WTC11 (cell line): ENCODE data around the gene LAPTM5. TPM values are rescaled to one million over a fixed set of nuclear protein-coding genes. Genes with fewer than 3 reads are reported as not detected.
"Not testable (repeated sequence)": the region's sequence is repeated elsewhere in the genome, so short reads cannot be mapped to it uniquely, and the experiment has no call there.

Experiments used
- ATAC-seq: fragments of 200-7000 bp; cut with Tn5 transposase; 2 replicates; pipeline ENCODE4 v1.10.0; 2021; ENCODE audit warnings: mild to moderate bottlenecking, moderate library complexity
- CTCF ChIA-PET: fragments of 300-600 bp; sonication (Branson Sonifier 250); formaldehyde crosslinking; loops from one replicate; lab custom pipeline; 2021; ENCODE audit warnings: antibody characterized with exemption; lab: Charles Lee
- POLR2A ChIA-PET: fragments of 350-600 bp; sonication (Branson Sonifier 250); formaldehyde crosslinking; loops from one replicate; lab custom pipeline; 2021; ENCODE audit warnings: antibody characterized with exemption; lab: Charles Lee
- DNase-seq: peaks from one replicate; pipeline ENCODE4 v3.0.0; 2021; ENCODE audit warnings: low spot score
- H3K27ac Mint-ChIP-seq: 2 replicates; pipeline ENCODE4 v1.8.0; 2021; ENCODE audit warnings: mixed read lengths
- H3K27me3 Mint-ChIP-seq: 2 replicates; pipeline ENCODE4 v1.8.0; 2021; ENCODE audit warnings: low read depth, mild to moderate bottlenecking, moderate library complexity, mixed read lengths
- H3K36me3 Mint-ChIP-seq: 2 replicates; pipeline ENCODE4 v1.8.0; 2021; ENCODE audit warnings: mixed read lengths
- H3K4me1 Mint-ChIP-seq: 2 replicates; pipeline ENCODE4 v1.8.0; 2022; ENCODE audit warnings: mixed read lengths
- H3K4me3 Mint-ChIP-seq: 2 replicates; pipeline ENCODE4 v1.8.0; 2021; ENCODE audit warnings: mild to moderate bottlenecking, moderate library complexity, mixed read lengths
- H3K9me3 Mint-ChIP-seq: 2 replicates; pipeline ENCODE4 v1.8.0; 2021; ENCODE audit warnings: mixed read lengths
- CREB1 ChIP-seq: sonication (generic); formaldehyde crosslinking; IDR thresholded peaks from 2 replicates; pipeline ENCODE4 v1.8.0; 2023; ENCODE audit warnings: mild to moderate bottlenecking, missing genetic modification reagents
- FOXP1 ChIP-seq: sonication (generic); formaldehyde crosslinking; IDR thresholded peaks from 2 replicates; pipeline ENCODE4 v1.8.0; 2022; ENCODE audit warnings: missing genetic modification reagents, mild to moderate bottlenecking, moderate library complexity, borderline replicate concordance
- HMGA2 ChIP-seq: fragments of 250-450 bp; sonication (Bioruptor Pico); IDR thresholded peaks from 2 replicates; pipeline ENCODE4 v1.4.0; 2021; ENCODE audit warnings: mild to moderate bottlenecking, moderate library complexity
- MXD4 ChIP-seq: fragments of 250-450 bp; sonication (Bioruptor Pico); IDR thresholded peaks from 2 replicates; pipeline ENCODE4 v1.8.0; 2021; ENCODE audit warnings: mild to moderate bottlenecking, moderate library complexity, borderline replicate concordance
- RORB ChIP-seq: fragments of 250-450 bp; sonication (Bioruptor Pico); IDR thresholded peaks from 2 replicates; pipeline ENCODE4 v1.9.0; 2021; ENCODE audit warnings: mild to moderate bottlenecking
- SMAD3 ChIP-seq: sonication (generic); formaldehyde crosslinking; IDR thresholded peaks from 2 replicates; pipeline ENCODE4 v1.8.0; 2022; ENCODE audit warnings: missing genetic modification reagents, mild to moderate bottlenecking, borderline replicate concordance
- SP1 ChIP-seq: sonication (generic); formaldehyde crosslinking; conservative IDR thresholded peaks from 2 replicates; pipeline ENCODE4 v1.8.1; 2022; ENCODE audit warnings: missing genetic modification reagents
- TCF7 ChIP-seq: sonication (generic); formaldehyde crosslinking; IDR thresholded peaks from 2 replicates; pipeline ENCODE4 v1.8.0; 2022; ENCODE audit warnings: mild to moderate bottlenecking, low read depth, missing genetic modification reagents, moderate library complexity
- TEAD1 ChIP-seq: sonication (generic); formaldehyde crosslinking; IDR thresholded peaks from 2 replicates; pipeline ENCODE4 v1.8.0; 2022; ENCODE audit warnings: mild to moderate bottlenecking, missing genetic modification reagents
- ZNF138 ChIP-seq: sonication (generic); formaldehyde crosslinking; conservative IDR thresholded peaks from 2 replicates; pipeline ENCODE4 v1.8.1; 2022; ENCODE audit warnings: mild to moderate bottlenecking, moderate library complexity, missing genetic modification reagents
- total RNA-seq: library from RNA; stranded (reverse); gene quantifications from 3 replicates; pipeline ENCODE4 v1.2.3, GENCODE V29; 2021
- TF ChIP-seq, protein P1 (sequence below): sonication (generic); formaldehyde crosslinking; IDR thresholded peaks from 2 replicates; pipeline ENCODE4 v1.8.0; 2022; ENCODE audit warnings: mild to moderate bottlenecking, missing genetic modification reagents
- TF ChIP-seq, protein P2 (sequence below): fragments of 250-450 bp; sonication (Bioruptor Pico); IDR thresholded peaks from 2 replicates; pipeline ENCODE4 v2.1.2; 2022; ENCODE audit warnings: mild to moderate bottlenecking, moderate library complexity
- TF ChIP-seq, protein P3 (sequence below): sonication (generic); formaldehyde crosslinking; IDR thresholded peaks from 2 replicates; pipeline ENCODE4 v1.8.0; 2023; ENCODE audit warnings: missing genetic modification reagents, mild to moderate bottlenecking, borderline replicate concordance

LAPTM5 gene
- total RNA-seq, 1 experiment from 2014 or later, result 1.3 TPM

DNA sequence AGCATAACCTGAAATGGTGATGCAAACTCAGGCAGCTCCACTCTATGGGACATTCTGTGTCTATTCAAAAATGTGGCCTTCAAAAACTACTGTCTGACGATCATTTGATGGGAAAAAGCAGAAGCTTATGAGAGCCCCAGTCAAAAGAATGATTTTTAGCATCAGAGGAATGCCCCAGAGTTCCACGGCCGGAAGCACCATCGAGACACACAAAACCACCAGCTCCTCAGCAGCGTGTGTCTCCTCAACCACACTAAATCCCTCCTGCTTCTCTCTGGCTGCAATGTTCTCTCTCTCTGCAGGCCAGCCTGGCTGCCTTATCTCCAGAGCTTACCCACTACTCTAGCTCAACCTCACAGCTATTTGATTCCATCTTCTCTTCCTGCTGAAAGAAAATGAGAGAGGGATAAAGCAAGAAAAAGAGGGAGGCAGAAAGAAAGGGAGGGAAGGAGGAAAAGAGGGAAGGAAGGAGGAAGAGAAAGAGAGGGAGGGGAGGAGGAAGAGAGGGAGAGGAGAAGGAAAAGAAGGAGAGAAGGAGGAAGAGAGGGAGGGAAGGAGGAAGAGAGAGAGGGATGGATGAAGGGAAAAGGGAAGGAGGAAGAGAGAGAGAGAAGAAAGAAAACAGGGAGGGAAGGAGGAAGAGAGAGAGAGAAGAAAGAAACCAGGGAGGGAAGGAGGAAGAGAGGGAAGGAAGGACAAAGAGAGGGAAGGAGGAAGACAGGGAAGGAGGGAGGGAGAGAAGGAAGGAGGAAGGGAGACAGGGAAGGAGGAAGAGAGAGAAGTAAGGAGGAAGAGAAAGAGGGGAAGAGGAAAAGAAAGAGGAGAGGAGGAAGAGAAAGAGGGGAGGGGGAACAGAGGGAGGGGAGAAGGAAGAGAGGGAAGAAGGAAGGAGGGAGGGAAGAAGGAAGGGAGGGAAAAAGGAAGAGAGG is 33.5 kb upstream of the LAPTM5 start:
- no peaks in the 10 kb centered on the region for H3K36me3 Mint-ChIP-seq
- H3K27ac Mint-ChIP-seq, result no peak overlapping the region
- POLR2A ChIA-PET, result no interaction called here
- no peaks in the 10 kb centered on the region; the same call in 1 of the 2 replicates for H3K27me3 Mint-ChIP-seq
- TF ChIP-seq, protein P1, sequence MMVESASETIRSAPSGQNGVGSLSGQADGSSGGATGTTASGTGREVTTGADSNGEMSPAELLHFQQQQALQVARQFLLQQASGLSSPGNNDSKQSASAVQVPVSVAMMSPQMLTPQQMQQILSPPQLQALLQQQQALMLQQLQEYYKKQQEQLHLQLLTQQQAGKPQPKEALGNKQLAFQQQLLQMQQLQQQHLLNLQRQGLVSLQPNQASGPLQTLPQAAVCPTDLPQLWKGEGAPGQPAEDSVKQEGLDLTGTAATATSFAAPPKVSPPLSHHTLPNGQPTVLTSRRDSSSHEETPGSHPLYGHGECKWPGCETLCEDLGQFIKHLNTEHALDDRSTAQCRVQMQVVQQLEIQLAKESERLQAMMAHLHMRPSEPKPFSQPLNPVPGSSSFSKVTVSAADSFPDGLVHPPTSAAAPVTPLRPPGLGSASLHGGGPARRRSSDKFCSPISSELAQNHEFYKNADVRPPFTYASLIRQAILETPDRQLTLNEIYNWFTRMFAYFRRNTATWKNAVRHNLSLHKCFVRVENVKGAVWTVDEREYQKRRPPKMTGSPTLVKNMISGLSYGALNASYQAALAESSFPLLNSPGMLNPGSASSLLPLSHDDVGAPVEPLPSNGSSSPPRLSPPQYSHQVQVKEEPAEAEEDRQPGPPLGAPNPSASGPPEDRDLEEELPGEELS (CRISPR knock-in tag), result no peak
- TF ChIP-seq TCF7 (CRISPR knock-in tag) (no peak), ZNF138 (CRISPR knock-in tag) (no peak), CREB1 (CRISPR knock-in tag) (no peak), SP1 (CRISPR knock-in tag) (no peak), FOXP1 (CRISPR knock-in tag) (no peak), HMGA2 (CRISPR knock-in tag) (no peak), RORB (no peak), SMAD3 (CRISPR knock-in tag) (no peak), TEAD1 (no peak), MXD4 (no peak)
- TF ChIP-seq, protein P2, sequence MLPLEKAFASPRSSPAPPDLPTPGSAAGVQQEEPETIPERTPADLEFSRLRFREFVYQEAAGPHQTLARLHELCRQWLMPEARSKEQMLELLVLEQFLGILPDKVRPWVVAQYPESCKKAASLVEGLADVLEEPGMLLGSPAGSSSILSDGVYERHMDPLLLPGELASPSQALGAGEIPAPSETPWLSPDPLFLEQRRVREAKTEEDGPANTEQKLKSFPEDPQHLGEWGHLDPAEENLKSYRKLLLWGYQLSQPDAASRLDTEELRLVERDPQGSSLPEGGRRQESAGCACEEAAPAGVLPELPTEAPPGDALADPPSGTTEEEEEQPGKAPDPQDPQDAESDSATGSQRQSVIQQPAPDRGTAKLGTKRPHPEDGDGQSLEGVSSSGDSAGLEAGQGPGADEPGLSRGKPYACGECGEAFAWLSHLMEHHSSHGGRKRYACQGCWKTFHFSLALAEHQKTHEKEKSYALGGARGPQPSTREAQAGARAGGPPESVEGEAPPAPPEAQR (CRISPR knock-in tag), result no peak
- TF ChIP-seq, protein P3, sequence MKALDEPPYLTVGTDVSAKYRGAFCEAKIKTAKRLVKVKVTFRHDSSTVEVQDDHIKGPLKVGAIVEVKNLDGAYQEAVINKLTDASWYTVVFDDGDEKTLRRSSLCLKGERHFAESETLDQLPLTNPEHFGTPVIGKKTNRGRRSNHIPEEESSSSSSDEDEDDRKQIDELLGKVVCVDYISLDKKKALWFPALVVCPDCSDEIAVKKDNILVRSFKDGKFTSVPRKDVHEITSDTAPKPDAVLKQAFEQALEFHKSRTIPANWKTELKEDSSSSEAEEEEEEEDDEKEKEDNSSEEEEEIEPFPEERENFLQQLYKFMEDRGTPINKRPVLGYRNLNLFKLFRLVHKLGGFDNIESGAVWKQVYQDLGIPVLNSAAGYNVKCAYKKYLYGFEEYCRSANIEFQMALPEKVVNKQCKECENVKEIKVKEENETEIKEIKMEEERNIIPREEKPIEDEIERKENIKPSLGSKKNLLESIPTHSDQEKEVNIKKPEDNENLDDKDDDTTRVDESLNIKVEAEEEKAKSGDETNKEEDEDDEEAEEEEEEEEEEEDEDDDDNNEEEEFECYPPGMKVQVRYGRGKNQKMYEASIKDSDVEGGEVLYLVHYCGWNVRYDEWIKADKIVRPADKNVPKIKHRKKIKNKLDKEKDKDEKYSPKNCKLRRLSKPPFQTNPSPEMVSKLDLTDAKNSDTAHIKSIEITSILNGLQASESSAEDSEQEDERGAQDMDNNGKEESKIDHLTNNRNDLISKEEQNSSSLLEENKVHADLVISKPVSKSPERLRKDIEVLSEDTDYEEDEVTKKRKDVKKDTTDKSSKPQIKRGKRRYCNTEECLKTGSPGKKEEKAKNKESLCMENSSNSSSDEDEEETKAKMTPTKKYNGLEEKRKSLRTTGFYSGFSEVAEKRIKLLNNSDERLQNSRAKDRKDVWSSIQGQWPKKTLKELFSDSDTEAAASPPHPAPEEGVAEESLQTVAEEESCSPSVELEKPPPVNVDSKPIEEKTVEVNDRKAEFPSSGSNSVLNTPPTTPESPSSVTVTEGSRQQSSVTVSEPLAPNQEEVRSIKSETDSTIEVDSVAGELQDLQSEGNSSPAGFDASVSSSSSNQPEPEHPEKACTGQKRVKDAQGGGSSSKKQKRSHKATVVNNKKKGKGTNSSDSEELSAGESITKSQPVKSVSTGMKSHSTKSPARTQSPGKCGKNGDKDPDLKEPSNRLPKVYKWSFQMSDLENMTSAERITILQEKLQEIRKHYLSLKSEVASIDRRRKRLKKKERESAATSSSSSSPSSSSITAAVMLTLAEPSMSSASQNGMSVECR (CRISPR knock-in tag), result no peak
- H3K4me1 Mint-ChIP-seq, result peaks cover 4% of the 10 kb centered on the region
- CTCF ChIA-PET, result interaction anchor here (0.7 to 1.9 kb wide), 9 partner anchors 8 to 124 kb away, joined by 3 to 11 read pairs (median 5); no protein-coding TSS in a partner anchor
- no peak for ATAC-seq
- H3K9me3 Mint-ChIP-seq, result no peaks in the 10 kb centered on the region
- DNase-seq, result no peak
- H3K4me3 Mint-ChIP-seq, result no peak overlapping the region

DNA sequence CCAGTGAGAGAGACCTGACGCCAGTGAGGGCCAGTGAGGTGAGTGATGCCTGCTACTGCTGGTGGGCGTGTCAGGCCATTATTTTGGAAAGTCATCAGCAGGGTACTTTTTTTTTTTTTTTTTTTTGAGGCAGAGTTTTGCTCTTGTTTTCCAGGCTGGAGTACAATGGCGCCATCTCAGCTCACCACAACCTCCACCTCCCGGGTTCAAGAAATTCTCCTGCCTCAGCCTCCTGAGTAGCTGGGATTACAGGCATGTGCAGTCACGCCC is 32.6 kb upstream of the LAPTM5 start:
- ATAC-seq, H3K9me3 Mint-ChIP-seq, H3K27ac Mint-ChIP-seq, H3K36me3 Mint-ChIP-seq, H3K4me3 Mint-ChIP-seq, POLR2A ChIA-PET, DNase-seq, H3K4me1 Mint-ChIP-seq, H3K27me3 Mint-ChIP-seq: not testable (repeated sequence)
- CTCF ChIA-PET, result interaction anchor here (0.7 to 1.9 kb wide), 4 partner anchors 7 to 125 kb away, joined by 3 to 5 read pairs (median 4); no protein-coding TSS in a partner anchor
